Liver (tissue), 9 donors: ENCODE data around the gene RAX2. TPM values are rescaled to one million over a fixed set of nuclear protein-coding genes. Genes with fewer than 3 reads are reported as not detected.

ENCODE experiments used
- DNase-seq: peaks from one replicate; pipeline ENCODE4 v3.0.0-alpha.2; 2017; ENCODE audit warnings: low spot score
- H3K27ac ChIP-seq, 2 donors: one replicate each; pipeline ENCODE4 v1.7.0; 2013; ENCODE audit warnings: inconsistent platforms in 2 of 2, low read length in 2 of 2, control low read depth in 1 of 2, low read depth in 1 of 2, mild to moderate bottlenecking in 1 of 2
- H3K27me3 ChIP-seq, 4 donors: one replicate each; pipeline versions ENCODE4 v1.6.1 to v1.7.0; 2013; ENCODE audit warnings: low read length in 3 of 4, inconsistent platforms in 1 of 4, mild to moderate bottlenecking in 1 of 4, moderate library complexity in 1 of 4; ENCODE audit not compliant: control insufficient read depth in 4 of 4, insufficient read depth in 4 of 4
- H3K36me3 ChIP-seq, 4 donors: one replicate each; pipeline versions ENCODE4 v1.6.1 to v1.7.0; 2013; ENCODE audit warnings: low read length in 3 of 4, mild to moderate bottlenecking in 3 of 4, low read depth in 1 of 4, moderate library complexity in 1 of 4; ENCODE audit not compliant: control insufficient read depth in 4 of 4, insufficient read depth in 3 of 4
- H3K4me1 ChIP-seq, 4 donors: one replicate each; pipeline versions ENCODE4 v1.6.1 to v1.7.0; 2013; ENCODE audit warnings: low read length in 3 of 4, mild to moderate bottlenecking in 3 of 4, moderate library complexity in 1 of 4; ENCODE audit not compliant: control insufficient read depth in 4 of 4, insufficient read depth in 4 of 4
- H3K4me3 ChIP-seq, 3 donors: one replicate each; pipeline versions ENCODE4 v1.6.1 to v1.7.0; 2013; ENCODE audit warnings: low read length in 3 of 3, control low read depth in 1 of 3, low read depth in 1 of 3, mild to moderate bottlenecking in 1 of 3
- H3K9ac ChIP-seq, 2 donors: one replicate each; pipeline ENCODE4 v1.7.0; 2013; ENCODE audit warnings: low read length in 2 of 2, mild to moderate bottlenecking in 2 of 2, moderate library complexity in 2 of 2, control low read depth in 1 of 2, low read depth in 1 of 2
- H3K9me3 ChIP-seq, 4 donors: one replicate each; pipeline versions ENCODE4 v1.6.1 to v1.7.0; 2013; ENCODE audit warnings: low read length in 3 of 4; ENCODE audit not compliant: control insufficient read depth in 4 of 4
- CTCF ChIP-seq: fragments of 150-350 bp; IDR thresholded peaks from 2 replicates; pipeline ENCODE4 v1.5.1; 2017; ENCODE audit warnings: improper control_type of control experiment, low read depth, low read length; ENCODE audit not compliant: missing input control
- FOXA2 ChIP-seq: IDR thresholded peaks from 2 replicates; pipeline ENCODE4 v1.6.1; 2016; ENCODE audit warnings: antibody characterized with exemption
- GABPA ChIP-seq, 2 donors: IDR thresholded peaks in 1 of 2; conservative IDR thresholded peaks in 1 of 2; 2 replicates each; pipeline ENCODE4 v1.6.1; 2016; ENCODE audit warnings: antibody characterized with exemption in 2 of 2, mild to moderate bottlenecking in 1 of 2, moderate library complexity in 1 of 2
- HNF4A ChIP-seq, 2 donors: conservative IDR thresholded peaks; 2 replicates each; pipeline ENCODE4 v1.6.1; 2016; ENCODE audit warnings: antibody characterized with exemption in 2 of 2, mild to moderate bottlenecking in 2 of 2
- HNF4G ChIP-seq: IDR thresholded peaks from 2 replicates; pipeline ENCODE4 v1.6.1; 2016; ENCODE audit warnings: antibody characterized with exemption
- JUND ChIP-seq, 2 donors: IDR thresholded peaks; 2 replicates each; pipeline ENCODE4 v1.6.1; 2016; ENCODE audit warnings: antibody characterized with exemption in 2 of 2
- NR2F2 ChIP-seq: IDR thresholded peaks from 2 replicates; pipeline ENCODE4 v1.6.1; 2016; ENCODE audit warnings: antibody characterized with exemption
- RAD21 ChIP-seq, 2 donors: IDR thresholded peaks; 2 replicates each; pipeline ENCODE4 v1.6.1; 2016; ENCODE audit warnings: antibody characterized with exemption in 2 of 2, mild to moderate bottlenecking in 2 of 2
- SP1 ChIP-seq: IDR thresholded peaks from 2 replicates; pipeline ENCODE4 v1.6.1; 2018; ENCODE audit warnings: antibody characterized with exemption, mild to moderate bottlenecking
- TAF1 ChIP-seq: conservative IDR thresholded peaks from 2 replicates; pipeline ENCODE4 v1.6.1; 2016; ENCODE audit warnings: antibody characterized with exemption, mild to moderate bottlenecking
- YY1 ChIP-seq: IDR thresholded peaks from 2 replicates; pipeline ENCODE4 v1.6.1; 2016; ENCODE audit warnings: antibody characterized with exemption, mild to moderate bottlenecking
- WGBS: extraction: QIAGEN DNeasy Blood & Tissue Kit; methylation state at CpG from one replicate; pipeline ENCODE4 v1.1.7; 2013; 5-methylcytosine and 5-hydroxymethylcytosine counted together
- polyA plus RNA-seq, 2 donors: library from polyadenylated mRNA; stranded (reverse) in 1 of 2; unstranded in 1 of 2; fragments of 200-250 nt in 1 of 2; fragments of >200 nt in 1 of 2; fragmentation: Nextera tagmentation in 1 of 2; extraction: Ambion mirVana in 1 of 2; gene quantifications; one replicate each; pipeline versions ENCODE4 v1.2.1 to v1.2.3, GENCODE V29; 2013 to 2015
- total RNA-seq, 2 donors: library from RNA; depleted of rRNA; stranded (reverse); fragments of >200 nt; gene quantifications; one replicate each; pipeline ENCODE4 v1.2.3, GENCODE V29; 2014
- TF ChIP-seq, protein P1 (sequence below): IDR thresholded peaks from 2 replicates; pipeline ENCODE4 v1.6.1; 2016; ENCODE audit warnings: antibody characterized with exemption
- TF ChIP-seq, protein P2 (sequence below): IDR thresholded peaks from 2 replicates; pipeline ENCODE4 v1.6.1; 2016; ENCODE audit warnings: antibody characterized with exemption
- TF ChIP-seq, protein P3 (sequence below): IDR thresholded peaks from 2 replicates; pipeline ENCODE4 v1.6.1; 2016; ENCODE audit warnings: antibody characterized with exemption
- TF ChIP-seq, protein P4 (sequence below): IDR thresholded peaks from 2 replicates; pipeline ENCODE4 v1.6.1; 2016; ENCODE audit warnings: antibody characterized with exemption, mild to moderate bottlenecking
- donor health status: healthy.
- donor health status: healthy.
- donor health status: healthy.
- donor health status: healthy.
- donor health status: healthy.

RAX2 gene
- total and polyA plus RNA-seq, 4 donors = not detected

DNA sequence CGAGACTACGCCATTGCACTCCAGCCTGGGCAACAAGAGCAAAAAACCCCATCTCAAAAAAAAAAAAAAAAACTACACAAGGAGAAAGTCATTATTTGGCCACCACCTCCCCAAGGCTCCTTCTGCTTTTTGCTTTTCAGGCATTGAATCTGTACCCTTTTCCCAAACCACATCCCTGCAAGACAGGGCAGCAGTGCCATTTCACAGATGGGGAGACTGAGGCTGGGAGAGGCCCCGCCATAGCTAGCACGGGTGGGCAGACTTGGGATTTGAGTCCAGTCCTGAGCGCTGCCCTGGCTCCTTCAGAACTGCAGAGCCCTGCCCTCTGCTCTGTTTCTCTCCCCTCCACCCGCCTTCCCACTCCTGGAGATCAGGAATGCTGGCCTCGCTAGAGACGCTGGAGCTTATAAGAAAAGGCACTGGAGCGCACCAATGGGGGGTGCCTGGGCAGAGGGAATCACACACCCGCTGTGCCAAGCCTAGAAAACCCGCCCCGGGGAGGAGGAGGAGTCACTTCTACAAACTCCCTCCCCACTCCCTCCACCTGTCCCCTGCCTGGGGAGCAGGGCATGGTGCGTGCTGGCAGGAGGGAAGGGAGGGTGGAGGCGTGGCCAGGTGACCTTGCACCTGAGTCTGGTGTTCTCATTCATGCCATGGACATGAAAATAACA lies 46.3 kb downstream of the RAX2 start:
- Histone ChIP-seq H3K4me3 (no peak overlapping the region), H3K4me1 (peaks cover 3 to 7% (median 6%) of the 10 kb centered on the region in 4 donors), H3K27ac (no peak overlapping the region), H3K36me3 (no peaks in the 10 kb centered on the region), H3K9me3 (no peaks in the 10 kb centered on the region), H3K9ac (no peak overlapping the region), H3K27me3 (no peaks in the 10 kb centered on the region)
- 66% methylated on average over 14 of the region's 14 CpGs for WGBS
- TF ChIP-seq TAF1 (no peak), YY1 (no peak), HNF4G (no peak), FOXA2 (no peak), JUND (IDR thresholded peaks at IDR 0.05) (no peak), RAD21 (IDR thresholded peaks at IDR 0.05) (no peak), HNF4A (conservative IDR thresholded peaks at IDR 0.05) (no peak)
- TF ChIP-seq, protein P1, sequence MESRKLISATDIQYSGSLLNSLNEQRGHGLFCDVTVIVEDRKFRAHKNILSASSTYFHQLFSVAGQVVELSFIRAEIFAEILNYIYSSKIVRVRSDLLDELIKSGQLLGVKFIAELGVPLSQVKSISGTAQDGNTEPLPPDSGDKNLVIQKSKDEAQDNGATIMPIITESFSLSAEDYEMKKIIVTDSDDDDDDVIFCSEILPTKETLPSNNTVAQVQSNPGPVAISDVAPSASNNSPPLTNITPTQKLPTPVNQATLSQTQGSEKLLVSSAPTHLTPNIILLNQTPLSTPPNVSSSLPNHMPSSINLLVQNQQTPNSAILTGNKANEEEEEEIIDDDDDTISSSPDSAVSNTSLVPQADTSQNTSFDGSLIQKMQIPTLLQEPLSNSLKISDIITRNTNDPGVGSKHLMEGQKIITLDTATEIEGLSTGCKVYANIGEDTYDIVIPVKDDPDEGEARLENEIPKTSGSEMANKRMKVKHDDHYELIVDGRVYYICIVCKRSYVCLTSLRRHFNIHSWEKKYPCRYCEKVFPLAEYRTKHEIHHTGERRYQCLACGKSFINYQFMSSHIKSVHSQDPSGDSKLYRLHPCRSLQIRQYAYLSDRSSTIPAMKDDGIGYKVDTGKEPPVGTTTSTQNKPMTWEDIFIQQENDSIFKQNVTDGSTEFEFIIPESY = no peak
- TF ChIP-seq, protein P2, sequence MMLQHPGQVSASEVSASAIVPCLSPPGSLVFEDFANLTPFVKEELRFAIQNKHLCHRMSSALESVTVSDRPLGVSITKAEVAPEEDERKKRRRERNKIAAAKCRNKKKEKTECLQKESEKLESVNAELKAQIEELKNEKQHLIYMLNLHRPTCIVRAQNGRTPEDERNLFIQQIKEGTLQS = no peak
- DNase-seq = no peak

DNA sequence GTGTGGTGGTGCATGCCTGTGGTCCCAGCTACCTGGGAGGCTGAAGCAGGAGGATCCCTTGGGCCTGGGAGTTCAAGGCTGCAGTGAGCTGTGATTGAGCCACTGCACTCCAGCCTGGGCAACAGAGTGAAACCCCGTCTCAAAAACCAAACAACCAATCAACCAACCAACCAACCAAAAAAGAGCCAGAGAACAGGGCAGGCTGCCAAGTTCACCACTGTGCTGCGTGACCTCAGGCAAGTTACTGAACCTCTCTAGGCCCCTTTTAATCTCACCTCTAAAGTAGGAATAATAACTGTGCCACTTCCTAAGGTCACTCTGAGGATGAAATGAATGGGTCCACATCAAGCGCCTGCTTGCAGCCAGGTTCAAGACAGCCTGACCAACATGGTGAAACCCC lies 46.9 kb downstream of the RAX2 start:
- no peak overlapping the region for H3K27ac ChIP-seq
- H3K9ac ChIP-seq = no peak overlapping the region
- no peak overlapping the region for H3K4me3 ChIP-seq
- WGBS = 79% methylated on average over 3 of the region's 3 CpGs
- no peak for DNase-seq
- H3K4me1 ChIP-seq = peaks cover 3 to 12% (median 11%) of the 10 kb centered on the region in 4 donors
- TF ChIP-seq GABPA (IDR thresholded peaks at IDR 0.05 in 1 of 2, conservative IDR thresholded peaks at IDR 0.05 in 1 of 2) (no peak), HNF4A (conservative IDR thresholded peaks at IDR 0.05) (no peak), CTCF (no peak), NR2F2 (no peak), TAF1 (no peak), SP1 (no peak), RAD21 (IDR thresholded peaks at IDR 0.05) (no peak), FOXA2 (no peak), JUND (IDR thresholded peaks at IDR 0.05) (no peak), HNF4G (no peak), YY1 (no peak)
- TF ChIP-seq, protein P3, sequence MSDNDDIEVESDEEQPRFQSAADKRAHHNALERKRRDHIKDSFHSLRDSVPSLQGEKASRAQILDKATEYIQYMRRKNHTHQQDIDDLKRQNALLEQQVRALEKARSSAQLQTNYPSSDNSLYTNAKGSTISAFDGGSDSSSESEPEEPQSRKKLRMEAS = no peak
- TF ChIP-seq, protein P2 = no peak
- TF ChIP-seq, protein P4, sequence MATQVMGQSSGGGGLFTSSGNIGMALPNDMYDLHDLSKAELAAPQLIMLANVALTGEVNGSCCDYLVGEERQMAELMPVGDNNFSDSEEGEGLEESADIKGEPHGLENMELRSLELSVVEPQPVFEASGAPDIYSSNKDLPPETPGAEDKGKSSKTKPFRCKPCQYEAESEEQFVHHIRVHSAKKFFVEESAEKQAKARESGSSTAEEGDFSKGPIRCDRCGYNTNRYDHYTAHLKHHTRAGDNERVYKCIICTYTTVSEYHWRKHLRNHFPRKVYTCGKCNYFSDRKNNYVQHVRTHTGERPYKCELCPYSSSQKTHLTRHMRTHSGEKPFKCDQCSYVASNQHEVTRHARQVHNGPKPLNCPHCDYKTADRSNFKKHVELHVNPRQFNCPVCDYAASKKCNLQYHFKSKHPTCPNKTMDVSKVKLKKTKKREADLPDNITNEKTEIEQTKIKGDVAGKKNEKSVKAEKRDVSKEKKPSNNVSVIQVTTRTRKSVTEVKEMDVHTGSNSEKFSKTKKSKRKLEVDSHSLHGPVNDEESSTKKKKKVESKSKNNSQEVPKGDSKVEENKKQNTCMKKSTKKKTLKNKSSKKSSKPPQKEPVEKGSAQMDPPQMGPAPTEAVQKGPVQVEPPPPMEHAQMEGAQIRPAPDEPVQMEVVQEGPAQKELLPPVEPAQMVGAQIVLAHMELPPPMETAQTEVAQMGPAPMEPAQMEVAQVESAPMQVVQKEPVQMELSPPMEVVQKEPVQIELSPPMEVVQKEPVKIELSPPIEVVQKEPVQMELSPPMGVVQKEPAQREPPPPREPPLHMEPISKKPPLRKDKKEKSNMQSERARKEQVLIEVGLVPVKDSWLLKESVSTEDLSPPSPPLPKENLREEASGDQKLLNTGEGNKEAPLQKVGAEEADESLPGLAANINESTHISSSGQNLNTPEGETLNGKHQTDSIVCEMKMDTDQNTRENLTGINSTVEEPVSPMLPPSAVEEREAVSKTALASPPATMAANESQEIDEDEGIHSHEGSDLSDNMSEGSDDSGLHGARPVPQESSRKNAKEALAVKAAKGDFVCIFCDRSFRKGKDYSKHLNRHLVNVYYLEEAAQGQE = no peak
- no peaks in the 10 kb centered on the region for H3K27me3 ChIP-seq
- no peaks in the 10 kb centered on the region for H3K36me3 ChIP-seq
- H3K9me3 ChIP-seq = no peaks in the 10 kb centered on the region
